NT2/D1 (cell line): ENCODE data around the gene ARHGEF19.

Experiments used
- SUZ12 ChIP-seq: IDR thresholded peaks from 2 replicates; pipeline ENCODE4 v1.6.1; 2011; ENCODE audit not compliant: insufficient read length, insufficient read depth; ENCODE audit errors: extremely low read depth
- ZNF274 ChIP-seq: IDR thresholded peaks from 2 replicates; pipeline ENCODE4 v1.6.1; 2011; ENCODE audit warnings: mild to moderate bottlenecking, low read depth, low read length

- TF ChIP-seq SUZ12, result no peak
- TF ChIP-seq ZNF274, result no peak
Observed at GRCh38 chr1:16251381-16251780, 38.9 kb upstream of the ARHGEF19 start.
